Osteoblast (primary cell): ENCODE data around the gene GRB10. TPM values are rescaled to one million over a fixed set of nuclear protein-coding genes. Genes with fewer than 3 reads are reported as not detected.

ENCODE experiments used
- DNase-seq: peaks from one replicate; pipeline ENCODE4 v3.0.0; 2011; ENCODE audit warnings: low spot score, mixed read lengths; ENCODE audit not compliant: insufficient read length; ENCODE audit errors: missing footprints
- H2AFZ ChIP-seq: 2 replicates; pipeline ENCODE4 v1.6.0; 2011; ENCODE audit warnings: mild to moderate bottlenecking, low read length
- H3K27ac ChIP-seq: 2 replicates; pipeline ENCODE4 v1.5.1; 2011; ENCODE audit warnings: mild to moderate bottlenecking, low read depth, low read length, moderate library complexity
- H3K27me3 ChIP-seq: 2 replicates; pipeline ENCODE4 v1.6.0; 2012; ENCODE audit warnings: mild to moderate bottlenecking, control low read depth, inconsistent platforms, low read length, moderate library complexity; ENCODE audit not compliant: insufficient read depth
- H3K36me3 ChIP-seq: 2 replicates; pipeline ENCODE4 v1.5.1; 2011; ENCODE audit warnings: mild to moderate bottlenecking, low read length, control low read depth, moderate library complexity; ENCODE audit not compliant: insufficient read depth
- H3K4me1 ChIP-seq: 2 replicates; pipeline ENCODE4 v1.5.1; 2011; ENCODE audit warnings: mild to moderate bottlenecking, low read length, control low read depth, moderate library complexity; ENCODE audit not compliant: insufficient read depth
- H3K4me2 ChIP-seq: 2 replicates; pipeline ENCODE4 v1.6.0; 2011; ENCODE audit warnings: mild to moderate bottlenecking, low read length; ENCODE audit not compliant: insufficient read depth
- H3K4me3 ChIP-seq: fragments of 200-600 bp; sonication (generic); 3 replicates; pipeline ENCODE4 v1.5.1; 2012; ENCODE audit warnings: mild to moderate bottlenecking, low read length, inconsistent platforms; ENCODE audit not compliant: insufficient read depth
- H3K79me2 ChIP-seq: 2 replicates; pipeline ENCODE4 v1.6.0; 2012; ENCODE audit warnings: mild to moderate bottlenecking, low read length, control low read depth, inconsistent platforms; ENCODE audit not compliant: insufficient read depth
- H3K9me3 ChIP-seq: 2 replicates; pipeline ENCODE4 v1.5.1; 2011; ENCODE audit warnings: low read depth, low read length, control low read depth
- H4K20me1 ChIP-seq: 2 replicates; pipeline ENCODE4 v1.6.0; 2012; ENCODE audit warnings: mild to moderate bottlenecking, low read length, control low read depth; ENCODE audit not compliant: insufficient read depth
- total RNA-seq: library from RNA; depleted of rRNA; stranded (reverse); fragments of >200 nt; gene quantifications from 2 replicates; pipeline ENCODE4 v1.2.3, GENCODE V29; 2012
- TF ChIP-seq, protein P1 (sequence below): IDR thresholded peaks from 2 replicates; pipeline ENCODE4 v1.5.1; 2011; ENCODE audit warnings: mild to moderate bottlenecking, low read depth, low read length, moderate library complexity; ENCODE audit errors: extremely low read depth

The GRB10 gene
- total RNA-seq, 1 donor, result 62.6 TPM

- Histone ChIP-seq H4K20me1 (peaks cover 33% of the 10 kb centered on the region), H3K4me2 (no peak overlapping the region), H3K79me2 (peaks cover 50% of the 10 kb centered on the region), H3K4me3 (no peak overlapping the region), H3K4me1 (no peaks in the 10 kb centered on the region), H3K9me3 (no peaks in the 10 kb centered on the region), H3K36me3 (peaks cover 10% of the 10 kb centered on the region), H3K27ac (no peak overlapping the region), H3K27me3 (no peaks in the 10 kb centered on the region), H2AFZ (no peak overlapping the region)
- TF ChIP-seq, protein P1, sequence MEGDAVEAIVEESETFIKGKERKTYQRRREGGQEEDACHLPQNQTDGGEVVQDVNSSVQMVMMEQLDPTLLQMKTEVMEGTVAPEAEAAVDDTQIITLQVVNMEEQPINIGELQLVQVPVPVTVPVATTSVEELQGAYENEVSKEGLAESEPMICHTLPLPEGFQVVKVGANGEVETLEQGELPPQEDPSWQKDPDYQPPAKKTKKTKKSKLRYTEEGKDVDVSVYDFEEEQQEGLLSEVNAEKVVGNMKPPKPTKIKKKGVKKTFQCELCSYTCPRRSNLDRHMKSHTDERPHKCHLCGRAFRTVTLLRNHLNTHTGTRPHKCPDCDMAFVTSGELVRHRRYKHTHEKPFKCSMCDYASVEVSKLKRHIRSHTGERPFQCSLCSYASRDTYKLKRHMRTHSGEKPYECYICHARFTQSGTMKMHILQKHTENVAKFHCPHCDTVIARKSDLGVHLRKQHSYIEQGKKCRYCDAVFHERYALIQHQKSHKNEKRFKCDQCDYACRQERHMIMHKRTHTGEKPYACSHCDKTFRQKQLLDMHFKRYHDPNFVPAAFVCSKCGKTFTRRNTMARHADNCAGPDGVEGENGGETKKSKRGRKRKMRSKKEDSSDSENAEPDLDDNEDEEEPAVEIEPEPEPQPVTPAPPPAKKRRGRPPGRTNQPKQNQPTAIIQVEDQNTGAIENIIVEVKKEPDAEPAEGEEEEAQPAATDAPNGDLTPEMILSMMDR, result no peak
- no peak for DNase-seq
These were observed 104.1 kb downstream of the GRB10 start for GRCh38 chr7:50678586-50678985.

DNA sequence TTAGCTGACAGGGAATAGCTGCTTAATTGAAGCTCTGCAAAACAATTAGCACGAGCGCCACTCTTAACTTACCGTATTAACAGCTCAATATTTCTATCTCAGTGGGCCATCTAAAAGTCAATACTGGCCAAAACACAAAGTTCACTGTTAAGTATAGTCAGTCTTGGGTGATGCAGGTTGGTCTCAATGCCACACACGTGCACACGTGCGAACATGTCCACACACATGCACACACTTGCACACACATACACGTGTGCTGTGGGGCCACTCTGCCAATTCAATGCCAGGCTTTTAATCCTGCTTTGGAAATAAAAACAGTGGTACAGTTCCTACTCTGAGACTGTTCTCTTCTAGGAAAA lies 105.1 kb downstream of the GRB10 start:
- TF ChIP-seq, protein P1, result no peak
- no peak overlapping the region for H2AFZ ChIP-seq
- H3K27ac ChIP-seq, result no peak overlapping the region
- DNase-seq, result no peak
- no peak overlapping the region for H3K4me3 ChIP-seq
- H3K4me2 ChIP-seq, result no peak overlapping the region
- peaks cover 49% of the 10 kb centered on the region for H3K79me2 ChIP-seq
- H3K4me1 ChIP-seq, result no peaks in the 10 kb centered on the region
- peaks cover 11% of the 10 kb centered on the region for H3K36me3 ChIP-seq
- no peaks in the 10 kb centered on the region for H3K9me3 ChIP-seq
- no peaks in the 10 kb centered on the region for H3K27me3 ChIP-seq
- H4K20me1 ChIP-seq, result peaks cover 33% of the 10 kb centered on the region

DNA sequence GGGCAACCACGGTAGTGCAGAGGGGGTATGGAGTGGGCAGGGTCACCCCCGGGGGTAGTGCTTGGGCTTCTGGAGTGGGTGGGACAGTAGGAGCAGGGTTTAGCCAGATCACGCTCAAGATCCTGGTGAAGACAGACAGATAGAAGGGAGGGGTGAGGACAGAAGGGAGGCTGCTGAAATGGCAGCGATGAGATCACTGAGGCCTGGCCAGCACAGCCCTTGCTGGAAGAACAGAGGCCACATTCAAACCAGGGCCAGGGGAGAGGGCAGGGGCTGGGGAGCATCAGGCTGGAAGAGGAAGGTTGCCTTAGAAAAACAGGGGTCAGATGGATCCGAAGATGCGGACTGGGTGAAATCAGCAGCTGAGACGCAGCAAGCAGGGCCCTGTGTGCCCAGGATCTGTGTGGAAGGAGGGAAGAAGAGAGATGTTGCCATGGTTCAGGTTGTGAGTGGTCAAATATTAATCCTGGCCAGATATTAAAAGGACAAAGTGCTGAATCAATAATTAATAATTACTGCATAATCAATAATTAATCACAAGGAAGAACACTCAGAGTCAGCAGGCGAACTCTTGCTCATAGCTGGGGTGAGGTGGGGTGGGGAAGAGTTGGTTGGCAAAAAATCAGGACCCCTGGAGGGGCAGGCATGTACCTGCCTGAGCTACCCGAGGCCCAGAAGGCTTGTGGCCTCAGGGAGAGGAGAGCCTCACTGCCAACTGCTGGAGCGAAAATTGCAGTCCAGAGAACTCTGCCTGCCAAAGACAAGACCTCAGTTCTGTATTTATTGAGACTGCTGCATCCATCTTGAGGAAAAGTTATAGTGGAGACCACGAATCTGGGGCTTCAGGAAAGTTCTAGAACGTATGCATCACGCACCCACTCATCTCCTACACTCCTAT lies 105.7 kb downstream of the GRB10 start:
- Histone ChIP-seq H3K4me3 (no peak overlapping the region), H3K4me2 (no peak overlapping the region), H3K79me2 (peaks cover 51% of the 10 kb centered on the region), H2AFZ (no peak overlapping the region), H3K27ac (no peak overlapping the region), H4K20me1 (peaks cover 38% of the 10 kb centered on the region), H3K27me3 (no peaks in the 10 kb centered on the region), H3K4me1 (no peaks in the 10 kb centered on the region), H3K9me3 (no peaks in the 10 kb centered on the region), H3K36me3 (peaks cover 11% of the 10 kb centered on the region)
- DNase-seq, result no peak
- TF ChIP-seq, protein P1, result no peak

GRCh38 chr7:50676079-50676478 lies 106.6 kb downstream of the GRB10 start:
- no peak overlapping the region for H3K4me2 ChIP-seq
- no peaks in the 10 kb centered on the region for H3K4me1 ChIP-seq
- H4K20me1 ChIP-seq, result peaks cover 43% of the 10 kb centered on the region
- H3K36me3 ChIP-seq, result peaks cover 11% of the 10 kb centered on the region
- H3K79me2 ChIP-seq, result peaks cover 58% of the 10 kb centered on the region
- H3K27ac ChIP-seq, result no peak overlapping the region
- TF ChIP-seq, protein P1, result no peak
- peaks cover 2% of the 10 kb centered on the region for H3K9me3 ChIP-seq
- no peaks in the 10 kb centered on the region for H3K27me3 ChIP-seq
- no peak overlapping the region for H3K4me3 ChIP-seq
- DNase-seq, result no peak
- no peak overlapping the region for H2AFZ ChIP-seq
